ENCODE measurements around the gene FHOD3.

The FHOD3 gene

GRCh38 chr18:36706134-36706881 is 408.8 kb downstream of the FHOD3 start:
- Histone ChIP-seq H3K9ac (ENCODE audit: low read length) (no peak overlapping the region), H3K79me2 (ENCODE audit: low read length) (no peaks in the 10 kb centered on the region), H3K36me3 (replicated peaks; ENCODE audit: insufficient read depth, low read length) (no peaks in the 10 kb centered on the region), H3K9me2 (replicated peaks; ENCODE audit: insufficient read depth, low read length) (no peaks in the 10 kb centered on the region), H3K9me3 (replicated peaks; ENCODE audit: insufficient read depth, low read length) (no peaks in the 10 kb centered on the region), H4K20me1 (ENCODE audit: insufficient read depth, low read length) (no peaks in the 10 kb centered on the region), H3K27me3 (replicated peaks; ENCODE audit: insufficient read depth, low read length) (no peaks in the 10 kb centered on the region), H3K4me2 (ENCODE audit: low read depth, low read length) (no peak overlapping the region), H3K27ac (ENCODE audit: low read length) (no peak overlapping the region), H3K4me1 (ENCODE audit: low read length) (no peaks in the 10 kb centered on the region), H2AFZ (ENCODE audit: low read length) (no peak overlapping the region), H3F3A (ENCODE audit: insufficient read depth, low read length) (no peaks in the 10 kb centered on the region), H3K4me3 (ENCODE audit: low read length) (no peak overlapping the region)
- no peak for DNase-seq
- TF ChIP-seq CTCF (IDR thresholded peaks at IDR 0.05; ENCODE audit: low read length) (no peak), EZH2 (optimal IDR thresholded peaks at IDR 0.05; ENCODE audit: low read depth, low read length) (no peak), EZH2phosphoT487 (IDR thresholded peaks at IDR 0.05; ENCODE audit: low read length) (no peak)

GRCh38 chr18:36708366-36708765 is 410.9 kb downstream of the FHOD3 start:
- Histone ChIP-seq H3K27me3 (replicated peaks; ENCODE audit: insufficient read depth, low read length) (no peaks in the 10 kb centered on the region), H3F3A (ENCODE audit: insufficient read depth, low read length) (no peaks in the 10 kb centered on the region), H3K9me2 (replicated peaks; ENCODE audit: insufficient read depth, low read length) (no peaks in the 10 kb centered on the region), H2AFZ (ENCODE audit: low read length) (no peak overlapping the region), H3K27ac (ENCODE audit: low read length) (no peak overlapping the region), H4K20me1 (ENCODE audit: insufficient read depth, low read length) (no peaks in the 10 kb centered on the region), H3K36me3 (replicated peaks; ENCODE audit: insufficient read depth, low read length) (no peaks in the 10 kb centered on the region), H3K9me3 (replicated peaks; ENCODE audit: insufficient read depth, low read length) (no peaks in the 10 kb centered on the region), H3K79me2 (ENCODE audit: low read length) (no peaks in the 10 kb centered on the region), H3K4me1 (ENCODE audit: low read length) (no peaks in the 10 kb centered on the region), H3K4me3 (ENCODE audit: low read length) (no peak overlapping the region), H3K9ac (ENCODE audit: low read length) (no peak overlapping the region), H3K4me2 (ENCODE audit: low read depth, low read length) (no peak overlapping the region)
- no peak for DNase-seq
- no peak for TF ChIP-seq EZH2phosphoT487 (IDR thresholded peaks at IDR 0.05; ENCODE audit: low read length)
- TF ChIP-seq CTCF (IDR thresholded peaks at IDR 0.05; ENCODE audit: low read length): no peak
- no peak for TF ChIP-seq EZH2 (optimal IDR thresholded peaks at IDR 0.05; ENCODE audit: low read depth, low read length)

GRCh38 chr18:36709315-36709714 is 411.8 kb downstream of the FHOD3 start:
- Histone ChIP-seq H3F3A (ENCODE audit: insufficient read depth, low read length) (no peaks in the 10 kb centered on the region), H3K36me3 (replicated peaks; ENCODE audit: insufficient read depth, low read length) (no peaks in the 10 kb centered on the region), H3K9me3 (replicated peaks; ENCODE audit: insufficient read depth, low read length) (no peaks in the 10 kb centered on the region), H3K27ac (ENCODE audit: low read length) (no peak overlapping the region), H3K79me2 (ENCODE audit: low read length) (no peaks in the 10 kb centered on the region), H2AFZ (ENCODE audit: low read length) (no peak overlapping the region), H3K9ac (ENCODE audit: low read length) (no peak overlapping the region), H4K20me1 (ENCODE audit: insufficient read depth, low read length) (no peaks in the 10 kb centered on the region), H3K9me2 (replicated peaks; ENCODE audit: insufficient read depth, low read length) (no peaks in the 10 kb centered on the region), H3K4me1 (ENCODE audit: low read length) (no peaks in the 10 kb centered on the region), H3K4me2 (ENCODE audit: low read depth, low read length) (no peak overlapping the region), H3K27me3 (replicated peaks; ENCODE audit: insufficient read depth, low read length) (no peaks in the 10 kb centered on the region), H3K4me3 (ENCODE audit: low read length) (no peak overlapping the region)
- DNase-seq: no peak
- TF ChIP-seq EZH2phosphoT487 (IDR thresholded peaks at IDR 0.05; ENCODE audit: low read length) (no peak), CTCF (IDR thresholded peaks at IDR 0.05; ENCODE audit: low read length) (no peak), EZH2 (optimal IDR thresholded peaks at IDR 0.05; ENCODE audit: low read depth, low read length) (no peak)

Measured in MM.1S (cell line).